Mammary epithelial cell (primary cell): ENCODE measurements around the gene KDM4F.

Experiments used
- CTCF ChIP-seq, 2 donors: IDR thresholded peaks in 1 of 2; conservative IDR thresholded peaks in 1 of 2; 2 replicates each; pipeline ENCODE4 v1.5.1; 2011 to 2012; ENCODE audit warnings: inconsistent platforms in 2 of 2, low read length in 2 of 2, mild to moderate bottlenecking in 2 of 2, control low read depth in 1 of 2, low read depth in 1 of 2; ENCODE audit not compliant: insufficient read depth in 1 of 2; ENCODE audit errors: extremely low read depth in 1 of 2
- EZH2 ChIP-seq: IDR thresholded peaks from 2 replicates; pipeline ENCODE4 v1.6.1; 2012; ENCODE audit warnings: low read length, inconsistent platforms, borderline replicate concordance

DNA sequence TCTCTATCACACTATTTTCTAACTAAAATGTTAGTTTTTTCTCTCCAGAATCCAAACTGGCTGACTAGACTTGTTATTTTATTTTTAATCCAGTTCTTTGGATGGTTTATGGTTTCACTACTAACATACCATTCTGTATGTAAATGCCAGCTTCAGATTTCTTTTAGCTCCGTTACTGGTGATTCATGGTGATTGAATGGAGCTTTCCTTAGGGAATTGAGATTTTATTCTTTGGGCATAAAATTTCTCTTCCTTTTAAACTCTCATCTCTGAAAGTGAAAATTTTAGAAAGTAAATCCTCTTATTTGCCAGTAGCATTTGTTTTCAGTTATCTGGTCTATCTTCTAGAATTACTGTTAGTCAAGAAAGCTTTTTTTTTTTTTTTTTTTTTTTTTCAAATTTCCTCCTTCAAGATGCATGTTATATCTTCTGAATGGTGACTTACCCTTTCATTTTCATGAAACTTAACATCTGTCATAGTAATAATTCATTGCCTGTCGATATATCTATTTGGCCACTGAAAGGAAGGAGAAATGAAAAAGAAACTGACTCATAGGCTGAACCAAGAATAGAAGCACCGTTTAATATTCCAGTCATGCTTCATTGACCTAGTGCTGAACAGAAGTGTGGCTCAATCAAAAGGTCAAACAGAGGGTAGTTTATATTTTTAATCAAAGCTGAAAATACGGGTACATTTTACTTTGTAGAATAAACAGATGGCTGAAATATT, 46.8 kb downstream of the KDM4F start:
- TF ChIP-seq CTCF (conservative IDR thresholded peaks at IDR 0.05 in 1 of 2, IDR thresholded peaks at IDR 0.05 in 1 of 2; ENCODE audit: extremely low read depth in 1 of 2, insufficient read depth in 1 of 2, low read depth in 1 of 2, low read length in 2 of 2) (no peak), EZH2 (no peak)
